ENCODE results near the gene TGFB2. TPM values are rescaled to one million over a fixed set of nuclear protein-coding genes. Genes with fewer than 3 reads are reported as not detected.

The TGFB2 gene
- polyA plus RNA-seq, 1 donor from 2014 or later: 0.10 TPM

- H3K27ac ChIP-seq (ENCODE audit: low read length): no peak overlapping the region
- H2AFZ ChIP-seq (ENCODE audit: low read depth, low read length): no peak overlapping the region
- no peaks in the 10 kb centered on the region for H3F3A ChIP-seq (ENCODE audit: insufficient read depth, low read length, poor library complexity, severe bottlenecking)
- H3K9me2 ChIP-seq (ENCODE audit: insufficient read depth, low read length): no peaks in the 10 kb centered on the region
- H3K4me3 ChIP-seq (ENCODE audit: low read length): no peak overlapping the region
- H3K79me2 ChIP-seq (replicated peaks; ENCODE audit: insufficient read depth, low read length): no peaks in the 10 kb centered on the region
- H3K9me3 ChIP-seq (ENCODE audit: low read length): no peaks in the 10 kb centered on the region
- TF ChIP-seq POLR2AphosphoS5 (IDR thresholded peaks at IDR 0.05): no peak
- TF ChIP-seq, protein P1, sequence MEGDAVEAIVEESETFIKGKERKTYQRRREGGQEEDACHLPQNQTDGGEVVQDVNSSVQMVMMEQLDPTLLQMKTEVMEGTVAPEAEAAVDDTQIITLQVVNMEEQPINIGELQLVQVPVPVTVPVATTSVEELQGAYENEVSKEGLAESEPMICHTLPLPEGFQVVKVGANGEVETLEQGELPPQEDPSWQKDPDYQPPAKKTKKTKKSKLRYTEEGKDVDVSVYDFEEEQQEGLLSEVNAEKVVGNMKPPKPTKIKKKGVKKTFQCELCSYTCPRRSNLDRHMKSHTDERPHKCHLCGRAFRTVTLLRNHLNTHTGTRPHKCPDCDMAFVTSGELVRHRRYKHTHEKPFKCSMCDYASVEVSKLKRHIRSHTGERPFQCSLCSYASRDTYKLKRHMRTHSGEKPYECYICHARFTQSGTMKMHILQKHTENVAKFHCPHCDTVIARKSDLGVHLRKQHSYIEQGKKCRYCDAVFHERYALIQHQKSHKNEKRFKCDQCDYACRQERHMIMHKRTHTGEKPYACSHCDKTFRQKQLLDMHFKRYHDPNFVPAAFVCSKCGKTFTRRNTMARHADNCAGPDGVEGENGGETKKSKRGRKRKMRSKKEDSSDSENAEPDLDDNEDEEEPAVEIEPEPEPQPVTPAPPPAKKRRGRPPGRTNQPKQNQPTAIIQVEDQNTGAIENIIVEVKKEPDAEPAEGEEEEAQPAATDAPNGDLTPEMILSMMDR (IDR thresholded peaks at IDR 0.05; ENCODE audit: poor library complexity, severe bottlenecking): no peak
- no peak for TF ChIP-seq EZH2 (IDR thresholded peaks at IDR 0.05; ENCODE audit: borderline replicate concordance, insufficient read depth, low read length, poor library complexity, severe bottlenecking)
- TF ChIP-seq SMC3 (conservative IDR thresholded peaks at IDR 0.05; ENCODE audit: poor library complexity): no peak
- TF ChIP-seq TAF1 (IDR thresholded peaks at IDR 0.05; ENCODE audit: low read depth): no peak
- TF ChIP-seq EP300 (conservative IDR thresholded peaks at IDR 0.05; ENCODE audit: poor library complexity, severe bottlenecking): no peak
- no peak for TF ChIP-seq RAD21 (conservative IDR thresholded peaks at IDR 0.05)
- no peak for TF ChIP-seq MXI1 (conservative IDR thresholded peaks at IDR 0.05; ENCODE audit: poor library complexity, severe bottlenecking)
- TF ChIP-seq REST (IDR thresholded peaks at IDR 0.05; ENCODE audit: borderline replicate concordance): no peak
- no peaks in the 10 kb centered on the region for H3K27me3 ChIP-seq (ENCODE audit: insufficient read depth, low read depth, low read length)
- no peaks in the 10 kb centered on the region for H4K20me1 ChIP-seq (ENCODE audit: insufficient read depth)
- no peak overlapping the region for H3K9ac ChIP-seq (ENCODE audit: low read length)
- no peaks in the 10 kb centered on the region for H3K36me3 ChIP-seq (ENCODE audit: insufficient read depth, low read length)
- H3K4me2 ChIP-seq (ENCODE audit: low read length): no peak overlapping the region
Observed at GRCh38 chr1:218488986-218489385, 143.8 kb downstream of the TGFB2 start.

GRCh38 chr1:218490406-218490922 is 145.3 kb downstream of the TGFB2 start:
- Histone ChIP-seq H3K9ac (ENCODE audit: low read length) (no peak overlapping the region), H3K9me2 (ENCODE audit: insufficient read depth, low read length) (no peaks in the 10 kb centered on the region), H3F3A (ENCODE audit: insufficient read depth, low read length, poor library complexity, severe bottlenecking) (no peaks in the 10 kb centered on the region), H2AFZ (ENCODE audit: low read depth, low read length) (no peak overlapping the region), H3K79me2 (replicated peaks; ENCODE audit: insufficient read depth, low read length) (no peaks in the 10 kb centered on the region), H3K4me2 (ENCODE audit: low read length) (no peak overlapping the region), H3K27ac (ENCODE audit: low read length) (no peak overlapping the region), H3K36me3 (ENCODE audit: insufficient read depth, low read length) (no peaks in the 10 kb centered on the region), H3K9me3 (ENCODE audit: low read length) (no peaks in the 10 kb centered on the region), H4K20me1 (ENCODE audit: insufficient read depth) (no peaks in the 10 kb centered on the region), H3K27me3 (ENCODE audit: insufficient read depth, low read depth, low read length) (no peaks in the 10 kb centered on the region), H3K4me3 (ENCODE audit: low read length) (no peak overlapping the region)
- TF ChIP-seq MXI1 (conservative IDR thresholded peaks at IDR 0.05; ENCODE audit: poor library complexity, severe bottlenecking) (no peak), TAF1 (IDR thresholded peaks at IDR 0.05; ENCODE audit: low read depth) (no peak), EP300 (conservative IDR thresholded peaks at IDR 0.05; ENCODE audit: poor library complexity, severe bottlenecking) (no peak), EZH2 (IDR thresholded peaks at IDR 0.05; ENCODE audit: borderline replicate concordance, insufficient read depth, low read length, poor library complexity, severe bottlenecking) (no peak), POLR2AphosphoS5 (IDR thresholded peaks at IDR 0.05) (no peak), REST (IDR thresholded peaks at IDR 0.05; ENCODE audit: borderline replicate concordance) (no peak), RAD21 (conservative IDR thresholded peaks at IDR 0.05) (no peak), SMC3 (conservative IDR thresholded peaks at IDR 0.05; ENCODE audit: poor library complexity) (no peak)
- TF ChIP-seq, protein P1 (IDR thresholded peaks at IDR 0.05; ENCODE audit: poor library complexity, severe bottlenecking): no peak

Data from neural cell (in vitro differentiated cells).